Superior temporal gyrus (tissue), 1 donor: Measurements from ENCODE around the gene FLT1.
A peak's percentile ranks its signal among the peaks of the same experiment; 100 is the strongest.

Experiments
- DNase-seq: peaks from one replicate; pipeline ENCODE4 v3.0.0-alpha.2; 2016; ENCODE audit errors: extremely low spot score

The FLT1 gene

GRCh38 chr13:28488376-28489005 is 6.4 kb downstream of the FLT1 start:
- no peak for DNase-seq

DNA sequence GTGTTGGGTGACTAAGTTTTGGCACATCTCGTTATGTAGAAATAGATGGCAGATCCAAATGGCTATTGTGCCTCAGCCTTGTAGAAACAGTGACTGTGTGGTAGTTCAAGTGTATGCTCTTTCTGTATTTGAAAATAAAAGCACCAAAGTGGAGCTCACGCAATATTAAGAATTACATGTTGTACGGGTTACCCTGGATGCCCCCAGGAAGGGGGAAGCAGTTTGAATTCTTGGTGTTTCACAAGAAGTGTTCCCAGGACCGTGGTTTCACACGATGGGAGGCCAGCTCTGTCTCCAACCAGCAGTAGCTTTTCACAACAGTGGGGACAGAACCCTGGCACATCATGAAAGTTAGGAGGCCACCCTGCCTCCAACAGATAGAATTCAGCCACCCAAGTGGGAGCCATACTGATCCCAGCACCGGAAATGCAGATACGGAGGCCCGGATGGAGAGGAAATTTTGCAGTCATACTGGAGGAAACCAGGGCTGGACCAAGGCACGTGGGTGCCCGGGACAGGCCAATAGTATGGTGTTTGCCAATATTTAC is 8.9 kb downstream of the FLT1 start:
- DNase-seq, result no peak

GRCh38 chr13:28485551-28485950 is 9.4 kb downstream of the FLT1 start:
- no peak for DNase-seq

DNA sequence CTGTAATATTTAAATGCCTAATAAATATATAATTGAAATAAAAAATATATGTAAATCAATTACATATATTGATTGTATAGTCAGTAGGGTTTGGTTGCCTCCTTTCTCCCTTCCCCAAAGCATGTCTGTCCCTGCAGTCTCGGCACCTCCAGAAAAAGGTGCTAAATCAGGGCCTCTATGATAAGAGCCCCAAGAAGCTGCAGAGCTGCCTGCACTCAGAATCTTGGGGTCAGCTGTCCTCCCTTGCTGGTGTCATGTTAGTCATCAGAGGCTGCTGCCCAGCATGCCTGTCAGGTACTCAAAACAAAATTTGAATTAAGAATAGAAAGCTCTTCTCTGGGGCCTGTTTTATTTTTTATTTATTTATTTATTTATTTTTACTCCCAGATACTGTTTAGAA is 9.8 kb downstream of the FLT1 start:
- no peak for DNase-seq

DNA sequence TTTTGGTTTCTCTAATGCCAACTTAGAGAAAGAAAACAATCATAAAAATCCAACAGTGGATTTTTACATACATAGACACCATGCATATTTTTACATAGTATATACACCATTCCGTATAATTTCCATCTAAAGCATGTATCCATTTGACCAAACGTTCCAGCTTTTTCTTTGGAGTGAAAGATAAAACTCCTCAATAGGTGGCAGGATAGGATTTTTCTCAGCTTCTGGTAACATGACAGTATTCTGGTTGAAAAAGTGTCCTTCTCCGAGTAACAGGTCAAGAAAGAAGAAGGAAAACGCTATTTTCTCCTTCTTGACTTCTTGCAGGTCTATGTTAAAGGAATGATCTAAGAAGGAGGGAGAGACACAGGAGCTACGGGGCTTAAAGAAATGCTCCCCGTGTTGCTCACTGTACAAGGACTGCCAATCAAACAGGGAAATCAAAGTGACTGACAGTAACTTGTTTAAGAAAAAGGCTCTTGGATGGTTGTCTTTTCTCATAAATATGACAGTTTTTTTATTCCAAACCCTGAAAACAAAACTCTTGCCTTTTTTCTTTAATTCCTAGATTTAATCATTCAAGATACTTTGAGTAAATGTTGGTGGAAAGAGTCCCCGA is 11.5 kb downstream of the FLT1 start:
- peak; percentile 23 for DNase-seq

DNA sequence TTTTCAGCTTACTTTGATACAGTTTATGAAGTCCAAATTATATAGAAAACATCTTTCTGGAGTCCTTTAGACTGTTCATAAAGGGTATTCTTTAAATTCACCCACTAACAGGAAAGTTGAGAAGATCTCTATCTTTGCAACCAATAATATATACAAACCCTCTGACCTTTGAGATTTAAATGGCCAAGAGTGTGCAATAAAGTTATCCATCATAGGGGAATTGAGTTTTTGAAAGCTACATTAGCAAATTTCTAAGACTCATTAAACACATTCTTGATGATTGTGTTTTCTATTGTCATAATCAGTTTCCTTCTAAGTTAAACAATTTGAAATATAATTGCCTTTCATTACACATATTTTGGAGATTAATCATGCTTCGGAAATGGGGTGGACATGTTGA is 15.9 kb downstream of the FLT1 start:
- DNase-seq, result no peak

- DNase-seq, result no peak
These were observed 16.8 kb downstream of the FLT1 start for GRCh38 chr13:28478127-28478526.

DNA sequence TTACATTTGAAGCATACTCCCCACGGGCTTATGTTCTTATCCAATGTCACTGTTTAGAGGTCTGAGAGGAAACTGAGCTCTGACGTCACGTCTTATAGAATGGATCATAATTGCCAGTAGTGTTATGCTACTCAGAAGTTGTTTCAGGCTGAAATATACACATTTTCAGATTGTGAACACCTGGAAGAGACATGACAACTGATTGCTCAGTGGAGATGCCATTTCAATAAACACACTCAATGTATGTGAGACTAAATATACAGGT is 17.3 kb downstream of the FLT1 start:
- DNase-seq, result no peak

DNA sequence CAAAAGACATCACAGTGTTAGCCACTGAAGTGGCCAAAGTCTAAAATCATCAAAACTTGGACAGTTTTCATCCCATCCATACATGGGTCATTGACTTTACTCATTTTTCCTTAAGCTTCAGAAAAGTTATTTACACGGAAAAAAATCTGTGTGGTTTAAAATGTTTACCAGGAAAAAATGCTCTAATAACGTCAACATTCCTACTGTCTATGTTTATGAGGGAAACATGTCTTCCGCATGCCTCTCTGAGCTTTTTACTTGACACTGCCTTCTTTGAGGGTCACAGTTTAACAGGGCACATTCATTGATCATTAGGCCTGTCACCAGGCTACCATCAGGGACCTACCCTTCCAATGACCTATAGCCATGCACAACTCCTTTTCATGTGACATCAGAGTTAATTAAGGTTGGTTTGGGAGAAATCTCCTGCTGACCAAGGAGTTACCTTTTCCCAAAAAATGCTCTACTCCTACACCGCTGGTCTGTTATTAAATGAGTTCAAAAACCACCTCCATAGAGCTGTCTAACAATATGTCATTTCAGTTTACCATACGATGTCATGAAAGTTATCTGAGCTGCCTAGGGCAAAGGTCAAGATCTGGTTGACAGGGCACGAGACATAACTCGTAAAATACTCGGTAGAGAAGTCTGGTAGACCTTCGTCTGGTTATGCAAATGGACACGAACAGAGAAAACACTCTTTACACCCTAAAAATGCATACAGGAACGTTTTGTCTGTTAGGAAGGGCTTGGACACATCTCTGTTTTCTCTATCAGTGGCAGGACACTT is 17.8 kb downstream of the FLT1 start:
- no peak for DNase-seq

DNA sequence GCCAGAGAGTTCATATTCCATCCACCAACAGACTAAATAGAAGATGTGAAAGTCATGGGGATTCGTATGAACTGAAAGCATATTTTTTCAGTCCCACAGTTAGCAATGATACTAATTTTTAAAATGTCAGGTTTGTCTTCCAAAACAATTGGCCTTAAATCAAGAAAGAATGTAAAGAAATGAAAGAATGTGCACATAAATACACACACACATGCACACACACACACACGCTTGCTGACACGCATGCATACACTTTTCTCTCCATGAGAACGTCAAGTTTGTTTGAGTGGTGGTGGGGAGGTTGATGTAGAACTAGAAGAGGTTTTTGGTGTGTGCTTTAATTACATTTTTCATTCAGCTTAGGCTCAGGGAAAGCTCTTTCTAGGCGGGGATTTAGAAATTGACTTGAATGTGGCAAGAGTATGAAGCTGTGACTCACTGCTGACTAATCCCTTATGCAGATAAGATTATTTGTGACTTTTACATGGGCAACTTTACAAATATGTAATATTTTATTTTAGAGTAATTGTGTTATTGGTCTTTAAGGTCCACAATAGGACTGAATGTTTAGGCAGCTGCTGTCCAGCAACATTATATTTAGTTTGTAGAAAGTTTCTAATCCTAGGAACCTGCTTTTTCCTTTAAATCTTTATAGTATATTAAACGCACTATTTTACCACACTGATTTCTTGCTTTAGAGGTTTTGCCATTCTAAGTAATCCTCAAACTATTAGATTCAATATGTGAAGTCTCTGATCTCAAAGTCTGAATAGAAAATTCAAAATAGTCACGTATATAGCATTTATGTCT is 18.8 kb downstream of the FLT1 start:
- no peak for DNase-seq

GRCh38 chr13:28474491-28475134 is 20.3 kb downstream of the FLT1 start:
- no peak for DNase-seq

DNA sequence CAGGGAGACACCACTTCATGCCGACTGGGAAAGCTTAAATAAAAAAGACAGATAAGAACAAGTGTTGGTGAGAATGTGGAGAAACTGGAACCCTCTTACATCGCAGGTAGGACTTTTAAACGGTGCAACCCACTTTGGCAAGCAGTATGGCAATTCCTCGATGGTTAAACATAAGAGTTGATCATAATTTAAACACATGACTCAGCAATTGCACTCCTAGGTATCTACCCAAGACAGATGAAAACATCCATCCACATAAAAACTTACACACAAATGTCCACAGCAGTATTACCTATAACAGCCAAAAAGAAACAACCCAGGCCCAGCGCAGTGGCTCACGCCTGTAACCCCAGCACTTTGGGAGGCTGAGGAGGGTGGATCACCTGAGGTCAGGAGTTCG is 21.9 kb downstream of the FLT1 start:
- DNase-seq, result no peak

GRCh38 chr13:28471421-28471820 is 23.5 kb downstream of the FLT1 start:
- DNase-seq, result no peak

DNA sequence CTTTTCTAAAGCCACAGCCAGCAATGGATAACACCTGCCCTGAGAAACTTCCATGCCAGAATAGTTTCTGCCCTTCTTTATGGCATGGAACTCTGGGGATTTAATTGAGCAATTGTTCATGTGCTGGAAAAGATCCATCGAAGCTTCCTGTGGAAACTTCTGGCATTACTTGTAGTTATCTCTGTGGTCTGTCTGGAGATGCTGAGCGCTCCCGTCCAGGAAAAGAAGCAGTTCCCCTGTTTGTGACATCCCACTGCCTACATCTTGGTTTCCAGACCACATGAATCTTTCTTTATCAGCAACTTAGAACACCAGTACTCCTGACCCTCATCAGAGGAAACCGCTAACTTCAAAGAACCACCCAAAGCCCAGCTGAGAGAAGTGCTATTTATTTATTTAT is 24.6 kb downstream of the FLT1 start:
- no peak for DNase-seq

DNA sequence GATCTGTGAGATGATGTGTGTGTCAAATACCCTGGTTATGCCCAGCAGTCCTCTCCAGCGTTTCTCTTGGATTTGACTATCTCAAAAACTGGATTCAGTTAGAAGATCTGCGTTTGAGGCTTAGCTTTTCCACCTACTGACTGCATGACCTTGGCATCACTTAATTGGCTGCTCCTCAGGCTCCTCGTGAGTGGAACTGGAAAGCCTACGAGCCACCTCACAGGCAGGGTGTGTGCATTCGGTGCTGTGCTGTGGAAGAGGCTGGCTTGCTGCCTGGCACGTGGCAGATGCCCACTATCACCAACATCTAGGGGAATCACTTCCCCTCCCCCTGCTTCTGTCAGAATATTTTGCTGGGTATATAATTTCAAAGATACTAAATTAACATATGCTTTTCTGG is 25.6 kb downstream of the FLT1 start:
- no peak for DNase-seq

GRCh38 chr13:28468023-28468915 is 26.7 kb downstream of the FLT1 start:
- DNase-seq, result peak; percentile 22

DNA sequence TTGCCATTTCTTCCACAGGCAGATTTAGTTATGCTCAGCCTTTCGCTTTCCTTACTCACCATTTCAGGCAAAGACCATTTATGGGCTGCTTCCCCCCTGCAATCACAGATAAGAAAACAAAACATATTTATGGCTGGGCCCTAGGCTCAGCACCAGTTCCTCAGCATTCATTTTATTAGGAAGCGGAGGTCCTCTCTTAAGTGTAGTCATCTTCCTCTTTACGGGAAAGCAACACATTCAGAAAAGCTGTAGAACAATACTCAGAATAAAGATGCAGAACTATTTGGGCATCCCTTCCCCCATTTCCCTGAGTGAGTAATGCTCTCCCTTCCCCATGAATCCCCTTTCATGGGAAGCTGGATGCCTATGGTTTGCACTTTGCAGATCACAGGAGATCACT is 27.9 kb downstream of the FLT1 start:
- DNase-seq, result no peak

GRCh38 chr13:28466151-28466550 is 28.8 kb downstream of the FLT1 start:
- no peak for DNase-seq

- no peak for DNase-seq
These were observed 30.0 kb downstream of the FLT1 start for GRCh38 chr13:28464861-28465460.

- DNase-seq, result no peak
These were observed 31.4 kb downstream of the FLT1 start for GRCh38 chr13:28463481-28463880.
